Mesothelial cell of epicardium (in vitro differentiated cells): ENCODE measurements around the gene NCAM2. TPM values are rescaled to one million over a fixed set of nuclear protein-coding genes. Genes with fewer than 3 reads are reported as not detected.

Experiments used
- DNase-seq, 2 experiments: peaks; one replicate each; pipeline ENCODE4 v3.0.0; 2021; ENCODE audit warnings: low spot score in 2 of 2; ENCODE audit not compliant: unreplicated experiment in 2 of 2
- H3K27ac Mint-ChIP-seq: 2 replicates; pipeline ENCODE4 v1.8.0; 2021; ENCODE audit warnings: mixed read lengths
- H3K27me3 Mint-ChIP-seq: 2 replicates; pipeline ENCODE4 v1.8.0; 2021; ENCODE audit warnings: low read depth, mixed read lengths
- H3K36me3 Mint-ChIP-seq: 2 replicates; pipeline ENCODE4 v1.8.0; 2021; ENCODE audit warnings: mixed read lengths
- H3K4me1 Mint-ChIP-seq: 2 replicates; pipeline ENCODE4 v1.8.0; 2021; ENCODE audit warnings: mixed read lengths
- H3K4me3 Mint-ChIP-seq: 2 replicates; pipeline ENCODE4 v1.8.0; 2021; ENCODE audit warnings: mild to moderate bottlenecking, moderate library complexity, mixed read lengths
- H3K9me3 Mint-ChIP-seq: 2 replicates; pipeline ENCODE4 v1.8.0; 2021; ENCODE audit warnings: mixed read lengths
- CTCF ChIP-seq: fragments of 200-600 bp; sonication (generic); IDR thresholded peaks from one replicate; pipeline ENCODE4 v1.5.0; 2021; ENCODE audit warnings: antibody characterized with exemption; ENCODE audit not compliant: unreplicated experiment
- total RNA-seq: library from RNA; stranded (reverse); gene quantifications from 3 replicates; pipeline ENCODE4 v1.2.1, GENCODE V29; 2021

The NCAM2 gene
- total RNA-seq, 1 donor from 2014 or later: 34.0 TPM

- no peak for TF ChIP-seq CTCF
- H3K27me3 Mint-ChIP-seq: no peaks in the 10 kb centered on the region
- peaks cover 7% of the 10 kb centered on the region for H3K4me1 Mint-ChIP-seq
- H3K4me3 Mint-ChIP-seq: no peak overlapping the region
- DNase-seq: no peak
- H3K9me3 Mint-ChIP-seq: no peaks in the 10 kb centered on the region
- H3K36me3 Mint-ChIP-seq: no peaks in the 10 kb centered on the region
- H3K27ac Mint-ChIP-seq: no peak overlapping the region
These were observed 234.8 kb downstream of the NCAM2 start for GRCh38 chr21:21233051-21233450.

- no peak for TF ChIP-seq CTCF
- Mint-ChIP-seq H3K9me3 (no peaks in the 10 kb centered on the region), H3K36me3 (no peaks in the 10 kb centered on the region), H3K27me3 (no peaks in the 10 kb centered on the region), H3K27ac (no peak overlapping the region), H3K4me1 (peaks cover 4% of the 10 kb centered on the region), H3K4me3 (no peak overlapping the region)
- no peak for DNase-seq
These were observed 238.8 kb downstream of the NCAM2 start for GRCh38 chr21:21236996-21237395.

GRCh38 chr21:21238629-21239400, 240.6 kb downstream of the NCAM2 start:
- Mint-ChIP-seq H3K4me3 (no peak overlapping the region), H3K27me3 (no peaks in the 10 kb centered on the region), H3K36me3 (no peaks in the 10 kb centered on the region), H3K9me3 (no peaks in the 10 kb centered on the region), H3K27ac (no peak overlapping the region), H3K4me1 (no peaks in the 10 kb centered on the region)
- TF ChIP-seq CTCF: no peak
- DNase-seq: no peak

- TF ChIP-seq CTCF: no peak
These were observed 243.2 kb downstream of the NCAM2 start for GRCh38 chr21:21241391-21241790.

GRCh38 chr21:21246007-21246406, 247.8 kb downstream of the NCAM2 start:
- no peak for TF ChIP-seq CTCF
- Mint-ChIP-seq H3K27me3 (no peaks in the 10 kb centered on the region), H3K36me3 (no peaks in the 10 kb centered on the region), H3K4me1 (no peaks in the 10 kb centered on the region), H3K9me3 (peaks cover 8% of the 10 kb centered on the region), H3K4me3 (no peak overlapping the region), H3K27ac (no peak overlapping the region)
- no peak for DNase-seq

More at GRCh38 chr21:21241391-21241790, 243.2 kb downstream of the NCAM2 start:
- Mint-ChIP-seq H3K27me3 (no peaks in the 10 kb centered on the region), H3K9me3 (peaks cover 8% of the 10 kb centered on the region), H3K4me3 (no peak overlapping the region), H3K4me1 (no peaks in the 10 kb centered on the region), H3K27ac (no peak overlapping the region), H3K36me3 (no peaks in the 10 kb centered on the region)
- DNase-seq: no peak
